Esophagus muscularis mucosa (tissue), 4 donors: ENCODE measurements around the gene SLITRK3.

Experiments
- CTCF ChIP-seq, 3 experiments: fragments of 200-600 bp in 2 of 3; fragments of 450-650 bp in 1 of 3; sonication (generic) in 2 of 3; IDR thresholded peaks; one replicate each; pipeline ENCODE4 v1.5.1; 2017 to 2019; ENCODE audit warnings: antibody characterized with exemption in 3 of 3, mild to moderate bottlenecking in 2 of 3, moderate library complexity in 1 of 3
- EP300 ChIP-seq: sonication (generic); formaldehyde crosslinking; IDR thresholded peaks from one replicate; pipeline ENCODE4 v1.6.1; 2017; ENCODE audit warnings: antibody characterized with exemption
- POLR2AphosphoS5 ChIP-seq, 2 donors: sonication (generic); formaldehyde crosslinking; IDR thresholded peaks; one replicate each; pipeline ENCODE4 v1.6.1; 2017; ENCODE audit warnings: antibody characterized with exemption in 2 of 2

- TF ChIP-seq POLR2AphosphoS5 (IDR thresholded peaks at IDR 0.05) (no peak), CTCF (IDR thresholded peaks at IDR 0.05) (no peak), EP300 (no peak)
Measured at GRCh38 chr3:165193366-165194254, 2.6 kb downstream of the SLITRK3 start.
